GM23338 (cell line): ENCODE measurements around the gene EFCAB10. TPM values are rescaled to one million over a fixed set of nuclear protein-coding genes. Genes with fewer than 3 reads are reported as not detected.

ENCODE experiments used
- ATAC-seq: fragments of 200-7000 bp; cut with Tn5 transposase; 3 replicates; pipeline ENCODE4 v1.9.1; 2020
- DNase-seq: peaks from one replicate; pipeline ENCODE4 v3.0.0-alpha.2; 2015; ENCODE audit warnings: low spot score
- H2AFZ ChIP-seq: fragments of 200-600 bp; sonication (generic); 2 replicates; pipeline ENCODE4 v1.8.0; 2016; ENCODE audit warnings: antibody characterized with exemption, mild to moderate bottlenecking, moderate library complexity
- H3F3A ChIP-seq: fragments of 200-600 bp; sonication (generic); replicated peaks from 2 replicates; pipeline ENCODE4 v1.8.0; 2017; ENCODE audit warnings: antibody characterized with exemption, mixed run types, low read depth
- H3K27ac ChIP-seq: fragments of 200-600 bp; sonication (generic); 2 replicates; pipeline ENCODE4 v1.6.1; 2016; ENCODE audit warnings: low read depth
- H3K27me3 ChIP-seq: fragments of 200-600 bp; sonication (generic); 2 replicates; pipeline ENCODE4 v1.8.0; 2016; ENCODE audit warnings: mild to moderate bottlenecking, mixed run types, moderate library complexity; ENCODE audit not compliant: insufficient read depth
- H3K36me3 ChIP-seq: fragments of 200-600 bp; sonication (generic); 2 replicates; pipeline ENCODE4 v1.8.0; 2016; ENCODE audit warnings: mild to moderate bottlenecking; ENCODE audit not compliant: insufficient read depth
- H3K4me1 ChIP-seq: fragments of 200-600 bp; sonication (generic); 2 replicates; pipeline ENCODE4 v1.8.0; 2016; ENCODE audit warnings: mild to moderate bottlenecking, moderate library complexity; ENCODE audit not compliant: insufficient read depth
- H3K4me2 ChIP-seq: fragments of 200-600 bp; sonication (generic); 2 replicates; pipeline ENCODE4 v1.7.1; 2017; ENCODE audit warnings: mixed run types
- H3K4me3 ChIP-seq: fragments of 200-600 bp; sonication (generic); 2 replicates; pipeline ENCODE4 v1.6.1; 2016; ENCODE audit warnings: mixed run types
- H3K79me2 ChIP-seq: fragments of 200-600 bp; sonication (generic); replicated peaks from 2 replicates; pipeline ENCODE4 v1.8.0; 2017; ENCODE audit warnings: mild to moderate bottlenecking; ENCODE audit not compliant: insufficient read depth
- H3K9me2 ChIP-seq: fragments of 200-600 bp; sonication (generic); 2 replicates; pipeline ENCODE4 v1.8.0; 2017; ENCODE audit not compliant: insufficient read depth
- H4K20me1 ChIP-seq: fragments of 200-600 bp; sonication (generic); replicated peaks from 2 replicates; pipeline ENCODE4 v1.8.0; 2017; ENCODE audit warnings: mild to moderate bottlenecking; ENCODE audit not compliant: insufficient read depth
- H3K27ac Mint-ChIP-seq: 2 replicates; pipeline ENCODE4 v1.8.0; 2020; ENCODE audit warnings: inconsistent platforms, mild to moderate bottlenecking, moderate library complexity, mixed read lengths
- H3K27me3 Mint-ChIP-seq: 3 replicates; pipeline ENCODE4 v1.8.0; 2022; ENCODE audit warnings: low read depth, mild to moderate bottlenecking, moderate library complexity, mixed read lengths, inconsistent platforms; ENCODE audit not compliant: insufficient read depth, poor library complexity
- H3K36me3 Mint-ChIP-seq: 3 replicates; pipeline ENCODE4 v1.8.0; 2021; ENCODE audit warnings: low read depth, mild to moderate bottlenecking, inconsistent platforms, moderate library complexity, mixed read lengths
- H3K4me1 Mint-ChIP-seq: 3 replicates; pipeline ENCODE4 v1.8.0; 2020; ENCODE audit warnings: mild to moderate bottlenecking, inconsistent platforms, mixed read lengths
- H3K4me3 Mint-ChIP-seq: 3 replicates; pipeline ENCODE4 v1.8.0; 2021; ENCODE audit warnings: moderate library complexity, mild to moderate bottlenecking, inconsistent platforms, mixed read lengths
- H3K9me3 Mint-ChIP-seq: 3 replicates; pipeline ENCODE4 v1.8.0; 2020; ENCODE audit warnings: moderate library complexity, mild to moderate bottlenecking, inconsistent platforms, mixed read lengths
- CREB1 ChIP-seq: fragments of 250-450 bp; sonication (Bioruptor Pico); IDR thresholded peaks from 2 replicates; pipeline ENCODE4 v1.5.0; 2020; ENCODE audit warnings: low read depth, mild to moderate bottlenecking, moderate library complexity
- EZH2 ChIP-seq: fragments of 200-600 bp; sonication (generic); IDR thresholded peaks from one replicate; pipeline ENCODE4 v1.8.0; 2017; ENCODE audit warnings: antibody characterized with exemption, mild to moderate bottlenecking, low read depth; ENCODE audit not compliant: unreplicated experiment
- EZH2phosphoT487 ChIP-seq: fragments of 200-600 bp; sonication (generic); IDR thresholded peaks from one replicate; pipeline ENCODE4 v1.8.1; 2018; ENCODE audit warnings: antibody characterized with exemption; ENCODE audit not compliant: unreplicated experiment
- JUNB ChIP-seq: IDR thresholded peaks from one replicate; pipeline ENCODE4 v1.6.1; 2016; ENCODE audit warnings: antibody characterized with exemption; ENCODE audit not compliant: unreplicated experiment
- POLR2AphosphoS5 ChIP-seq: IDR thresholded peaks from 2 replicates; pipeline ENCODE4 v1.6.1; 2016; ENCODE audit warnings: antibody characterized with exemption, low read depth
- STAT1 ChIP-seq: IDR thresholded peaks from one replicate; pipeline ENCODE4 v1.6.1; 2016; ENCODE audit warnings: antibody characterized with exemption; ENCODE audit not compliant: unreplicated experiment
- ZNF114 ChIP-seq: fragments of 250-450 bp; sonication (Bioruptor Pico); IDR thresholded peaks from 2 replicates; pipeline ENCODE4 v1.5.0; 2020; ENCODE audit warnings: mild to moderate bottlenecking, moderate library complexity
- ZNF331 ChIP-seq: fragments of 250-450 bp; sonication (Bioruptor Pico); IDR thresholded peaks from 2 replicates; pipeline ENCODE4 v1.5.0; 2020; ENCODE audit warnings: low read depth, mild to moderate bottlenecking, moderate library complexity
- polyA plus RNA-seq: library from polyadenylated mRNA; unstranded; fragments of >200 nt; fragmentation: Nextera tagmentation; extraction: Ambion mirVana; gene quantifications from 2 replicates; pipeline ENCODE4 v1.2.1, GENCODE V29; 2016
- total RNA-seq: library from RNA; depleted of rRNA; stranded (reverse); fragments of >200 nt; shearing (Covaris generic); gene quantifications from 2 replicates; pipeline ENCODE4 v1.2.3, GENCODE V29; 2014
- TF ChIP-seq, protein P1 (sequence below), 2 experiments: fragments of 200-600 bp in 1 of 2; sonication (generic) in 1 of 2; conservative IDR thresholded peaks; 2 replicates each; pipeline versions ENCODE4 v1.5.1 to v1.6.1; 2016 to 2017; ENCODE audit warnings: antibody characterized with exemption in 2 of 2, low read depth in 2 of 2, mild to moderate bottlenecking in 2 of 2, moderate library complexity in 1 of 2
- TF ChIP-seq, protein P2 (sequence below): fragments of 250-450 bp; sonication (Bioruptor Pico); IDR thresholded peaks from 2 replicates; pipeline ENCODE4 v1.5.0; 2020; ENCODE audit warnings: mild to moderate bottlenecking, moderate library complexity

EFCAB10 gene
- total and polyA plus RNA-seq, 2 experiments from 2014 or later, result 4.7 to 10.3 TPM

DNA sequence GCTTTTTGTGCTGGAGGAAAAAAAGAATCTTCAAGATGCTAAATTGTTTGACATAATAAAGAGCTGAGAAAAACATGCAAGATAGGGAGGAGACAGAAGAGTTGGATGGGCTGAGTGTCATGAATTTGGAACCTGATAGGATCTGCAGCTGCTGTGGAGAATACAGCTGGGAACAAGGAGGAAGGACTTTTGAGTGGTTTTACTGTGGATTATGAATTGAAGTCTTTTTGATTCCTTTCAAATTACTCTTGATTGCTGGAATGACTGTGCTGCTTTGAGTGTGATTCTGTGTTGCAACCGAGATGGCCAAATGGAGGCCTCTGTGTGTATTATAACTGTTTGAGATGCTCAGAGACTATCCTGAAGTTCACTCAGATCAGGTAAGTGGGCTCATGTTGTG, 4.0 kb downstream of the EFCAB10 start:
- Mint-ChIP-seq H3K9me3 (peaks cover 3% of the 10 kb centered on the region; the same call in 2 of the 3 replicates), H3K36me3 (peaks cover 3% of the 10 kb centered on the region; the same call in 2 of the 3 replicates), H3K4me3 (no peak overlapping the region), H3K27ac (no peak overlapping the region), H3K27me3 (peaks cover 11% of the 10 kb centered on the region), H3K4me1 (peaks cover 18% of the 10 kb centered on the region)
- no peak for DNase-seq
- no peak overlapping the region for H2AFZ ChIP-seq
- no peak overlapping the region for H3K4me2 ChIP-seq
- TF ChIP-seq ZNF114 (no peak), ZNF331 (no peak), EZH2phosphoT487 (no peak), STAT1 (no peak), JUNB (no peak)
- TF ChIP-seq, protein P1, sequence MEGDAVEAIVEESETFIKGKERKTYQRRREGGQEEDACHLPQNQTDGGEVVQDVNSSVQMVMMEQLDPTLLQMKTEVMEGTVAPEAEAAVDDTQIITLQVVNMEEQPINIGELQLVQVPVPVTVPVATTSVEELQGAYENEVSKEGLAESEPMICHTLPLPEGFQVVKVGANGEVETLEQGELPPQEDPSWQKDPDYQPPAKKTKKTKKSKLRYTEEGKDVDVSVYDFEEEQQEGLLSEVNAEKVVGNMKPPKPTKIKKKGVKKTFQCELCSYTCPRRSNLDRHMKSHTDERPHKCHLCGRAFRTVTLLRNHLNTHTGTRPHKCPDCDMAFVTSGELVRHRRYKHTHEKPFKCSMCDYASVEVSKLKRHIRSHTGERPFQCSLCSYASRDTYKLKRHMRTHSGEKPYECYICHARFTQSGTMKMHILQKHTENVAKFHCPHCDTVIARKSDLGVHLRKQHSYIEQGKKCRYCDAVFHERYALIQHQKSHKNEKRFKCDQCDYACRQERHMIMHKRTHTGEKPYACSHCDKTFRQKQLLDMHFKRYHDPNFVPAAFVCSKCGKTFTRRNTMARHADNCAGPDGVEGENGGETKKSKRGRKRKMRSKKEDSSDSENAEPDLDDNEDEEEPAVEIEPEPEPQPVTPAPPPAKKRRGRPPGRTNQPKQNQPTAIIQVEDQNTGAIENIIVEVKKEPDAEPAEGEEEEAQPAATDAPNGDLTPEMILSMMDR (conservative IDR thresholded peaks at IDR 0.05; ENCODE audit: low read depth in 2 of 2), result no peak
- no peak for ATAC-seq
- H3K36me3 ChIP-seq, result no peaks in the 10 kb centered on the region
- H3K79me2 ChIP-seq, result no peaks in the 10 kb centered on the region
- H3K4me3 ChIP-seq, result no peak overlapping the region
- no peaks in the 10 kb centered on the region for H3K27me3 ChIP-seq
- H3K4me1 ChIP-seq, result no peaks in the 10 kb centered on the region; the same call in 1 of the 2 replicates
- no peak overlapping the region for H3K27ac ChIP-seq
- H3F3A ChIP-seq, result no peaks in the 10 kb centered on the region
- H3K9me2 ChIP-seq, result no peaks in the 10 kb centered on the region
- H4K20me1 ChIP-seq, result no peaks in the 10 kb centered on the region; the same call in 1 of the 2 replicates

DNA sequence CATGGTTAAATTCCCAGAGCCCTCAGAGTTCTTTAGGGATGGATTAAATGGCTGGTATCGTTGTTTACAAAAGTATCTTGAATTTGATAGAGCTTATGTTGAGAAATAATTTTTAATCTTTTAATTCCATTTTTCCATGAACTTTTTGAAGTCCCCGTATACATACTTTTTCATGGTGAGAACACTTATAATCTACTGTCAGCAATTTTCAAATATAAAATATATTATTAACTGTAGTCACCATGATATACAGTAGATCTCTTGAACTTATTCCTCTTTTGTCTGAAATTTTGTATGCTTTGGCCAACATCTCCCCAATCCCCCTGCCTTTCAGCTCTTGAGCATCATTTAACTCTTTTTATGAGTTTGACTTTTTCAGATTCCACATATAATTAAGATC, 9.4 kb downstream of the EFCAB10 start:
- Histone ChIP-seq H3K79me2 (no peaks in the 10 kb centered on the region), H4K20me1 (no peaks in the 10 kb centered on the region; the same call in 1 of the 2 replicates), H2AFZ (no peak overlapping the region), H3K9me2 (no peaks in the 10 kb centered on the region), H3K4me2 (no peak overlapping the region), H3K4me3 (no peak overlapping the region), H3K27ac (no peak overlapping the region), H3K4me1 (no peaks in the 10 kb centered on the region), H3K27me3 (no peaks in the 10 kb centered on the region), H3K36me3 (no peaks in the 10 kb centered on the region; the same call in 1 of the 2 replicates), H3F3A (0 out of 2 replicates have a peak, but pooled peaks cover 8% of the 10 kb centered on the region)
- DNase-seq, result no peak
- peaks cover 3% of the 10 kb centered on the region; the same call in 2 of the 3 replicates for H3K9me3 Mint-ChIP-seq
- peaks cover 14% of the 10 kb centered on the region; the same call in 2 of the 3 replicates for H3K36me3 Mint-ChIP-seq
- no peaks in the 10 kb centered on the region for H3K4me1 Mint-ChIP-seq
- no peak for ATAC-seq
- H3K4me3 Mint-ChIP-seq, result no peak overlapping the region
- H3K27ac Mint-ChIP-seq, result no peak overlapping the region
- H3K27me3 Mint-ChIP-seq, result peaks cover 2% of the 10 kb centered on the region
- no peak for TF ChIP-seq POLR2AphosphoS5
- no peak for TF ChIP-seq CREB1 (CRISPR knock-in tag)
- TF ChIP-seq EZH2, result no peak
- no peak for TF ChIP-seq ZNF331
- TF ChIP-seq, protein P2, sequence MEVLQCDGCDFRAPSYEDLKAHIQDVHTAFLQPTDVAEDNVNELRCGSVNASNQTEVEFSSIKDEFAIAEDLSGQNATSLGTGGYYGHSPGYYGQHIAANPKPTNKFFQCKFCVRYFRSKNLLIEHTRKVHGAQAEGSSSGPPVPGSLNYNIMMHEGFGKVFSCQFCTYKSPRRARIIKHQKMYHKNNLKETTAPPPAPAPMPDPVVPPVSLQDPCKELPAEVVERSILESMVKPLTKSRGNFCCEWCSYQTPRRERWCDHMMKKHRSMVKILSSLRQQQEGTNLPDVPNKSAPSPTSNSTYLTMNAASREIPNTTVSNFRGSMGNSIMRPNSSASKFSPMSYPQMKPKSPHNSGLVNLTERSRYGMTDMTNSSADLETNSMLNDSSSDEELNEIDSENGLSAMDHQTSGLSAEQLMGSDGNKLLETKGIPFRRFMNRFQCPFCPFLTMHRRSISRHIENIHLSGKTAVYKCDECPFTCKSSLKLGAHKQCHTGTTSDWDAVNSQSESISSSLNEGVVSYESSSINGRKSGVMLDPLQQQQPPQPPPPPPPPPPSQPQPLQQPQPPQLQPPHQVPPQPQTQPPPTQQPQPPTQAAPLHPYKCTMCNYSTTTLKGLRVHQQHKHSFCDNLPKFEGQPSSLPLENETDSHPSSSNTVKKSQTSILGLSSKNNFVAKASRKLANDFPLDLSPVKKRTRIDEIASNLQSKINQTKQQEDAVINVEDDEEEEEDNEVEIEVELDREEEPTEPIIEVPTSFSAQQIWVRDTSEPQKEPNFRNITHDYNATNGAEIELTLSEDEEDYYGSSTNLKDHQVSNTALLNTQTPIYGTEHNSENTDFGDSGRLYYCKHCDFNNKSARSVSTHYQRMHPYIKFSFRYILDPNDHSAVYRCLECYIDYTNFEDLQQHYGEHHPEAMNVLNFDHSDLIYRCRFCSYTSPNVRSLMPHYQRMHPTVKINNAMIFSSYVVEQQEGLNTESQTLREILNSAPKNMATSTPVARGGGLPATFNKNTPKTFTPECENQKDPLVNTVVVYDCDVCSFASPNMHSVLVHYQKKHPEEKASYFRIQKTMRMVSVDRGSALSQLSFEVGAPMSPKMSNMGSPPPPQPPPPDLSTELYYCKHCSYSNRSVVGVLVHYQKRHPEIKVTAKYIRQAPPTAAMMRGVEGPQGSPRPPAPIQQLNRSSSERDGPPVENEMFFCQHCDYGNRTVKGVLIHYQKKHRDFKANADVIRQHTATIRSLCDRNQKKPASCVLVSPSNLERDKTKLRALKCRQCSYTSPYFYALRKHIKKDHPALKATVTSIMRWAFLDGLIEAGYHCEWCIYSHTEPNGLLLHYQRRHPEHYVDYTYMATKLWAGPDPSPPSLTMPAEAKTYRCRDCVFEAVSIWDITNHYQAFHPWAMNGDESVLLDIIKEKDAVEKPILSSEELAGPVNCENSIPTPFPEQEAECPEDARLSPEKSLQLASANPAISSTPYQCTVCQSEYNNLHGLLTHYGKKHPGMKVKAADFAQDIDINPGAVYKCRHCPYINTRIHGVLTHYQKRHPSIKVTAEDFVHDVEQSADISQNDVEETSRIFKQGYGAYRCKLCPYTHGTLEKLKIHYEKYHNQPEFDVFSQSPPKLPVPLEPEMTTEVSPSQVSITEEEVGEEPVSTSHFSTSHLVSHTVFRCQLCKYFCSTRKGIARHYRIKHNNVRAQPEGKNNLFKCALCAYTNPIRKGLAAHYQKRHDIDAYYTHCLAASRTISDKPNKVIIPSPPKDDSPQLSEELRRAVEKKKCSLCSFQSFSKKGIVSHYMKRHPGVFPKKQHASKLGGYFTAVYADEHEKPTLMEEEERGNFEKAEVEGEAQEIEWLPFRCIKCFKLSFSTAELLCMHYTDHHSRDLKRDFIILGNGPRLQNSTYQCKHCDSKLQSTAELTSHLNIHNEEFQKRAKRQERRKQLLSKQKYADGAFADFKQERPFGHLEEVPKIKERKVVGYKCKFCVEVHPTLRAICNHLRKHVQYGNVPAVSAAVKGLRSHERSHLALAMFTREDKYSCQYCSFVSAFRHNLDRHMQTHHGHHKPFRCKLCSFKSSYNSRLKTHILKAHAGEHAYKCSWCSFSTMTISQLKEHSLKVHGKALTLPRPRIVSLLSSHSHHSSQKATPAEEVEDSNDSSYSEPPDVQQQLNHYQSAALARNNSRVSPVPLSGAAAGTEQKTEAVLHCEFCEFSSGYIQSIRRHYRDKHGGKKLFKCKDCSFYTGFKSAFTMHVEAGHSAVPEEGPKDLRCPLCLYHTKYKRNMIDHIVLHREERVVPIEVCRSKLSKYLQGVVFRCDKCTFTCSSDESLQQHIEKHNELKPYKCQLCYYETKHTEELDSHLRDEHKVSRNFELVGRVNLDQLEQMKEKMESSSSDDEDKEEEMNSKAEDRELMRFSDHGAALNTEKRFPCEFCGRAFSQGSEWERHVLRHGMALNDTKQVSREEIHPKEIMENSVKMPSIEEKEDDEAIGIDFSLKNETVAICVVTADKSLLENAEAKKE (CRISPR knock-in tag), result no peak
- TF ChIP-seq, protein P1 (conservative IDR thresholded peaks at IDR 0.05; ENCODE audit: low read depth in 2 of 2), result no peak
- TF ChIP-seq ZNF114, result no peak
- TF ChIP-seq EZH2phosphoT487, result no peak
- no peak for TF ChIP-seq JUNB
